ENCODE results near the gene PEX14. TPM values are rescaled to one million over a fixed set of nuclear protein-coding genes. Genes with fewer than 3 reads are reported as not detected.

Gene PEX14
- total and polyA plus RNA-seq, 10 of the 15 experiments (the other 5 are each of a cell fraction or from before 2014, with no cell fraction given) = 1.4 to 23.2 (median 12.0) TPM

DNA sequence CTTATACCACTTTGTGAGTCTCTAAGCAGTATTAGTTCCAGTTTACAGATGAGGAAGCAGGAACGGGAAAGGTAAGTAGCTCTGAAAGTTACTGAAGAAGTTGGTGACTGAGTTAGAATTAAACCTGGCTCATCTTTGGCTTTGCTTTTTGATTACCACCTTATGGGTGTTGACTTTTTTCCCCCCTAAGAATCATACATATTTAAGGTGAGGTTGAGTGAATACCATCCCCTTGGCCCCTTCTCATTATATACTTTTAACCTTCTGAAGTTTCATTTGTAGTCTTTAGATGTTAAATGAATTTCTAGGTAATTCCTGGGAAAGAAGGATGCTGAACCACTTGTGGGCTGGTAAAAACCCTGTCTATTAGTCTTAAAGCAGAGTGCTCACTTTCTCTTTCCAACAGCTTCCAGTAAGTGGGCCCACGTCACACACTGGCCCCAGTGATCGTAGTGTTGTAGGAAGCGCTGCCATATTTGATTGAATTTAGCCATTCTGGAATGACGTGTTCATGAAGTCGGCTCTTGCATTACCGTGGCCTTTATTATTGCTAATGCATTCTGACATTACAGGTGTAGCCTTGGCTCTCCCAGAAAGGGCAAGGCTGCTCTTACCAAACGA is 46.9 kb downstream of the PEX14 start:
- WGBS (ENCODE audit: insufficient coverage, insufficient replicate concordance, low lambda C conversion rate, missing lambda C conversion rate) = 78% methylated on average over 8 of the region's 8 CpGs
- ChIA-PET POLR2A (no interaction called here), SMC1A (ENCODE audit: uncharacterized antibody, unreplicated experiment) (interaction anchor here (0.9 to 3.9 kb wide), 4 partner anchors 8 to 26 kb away, joined by 3 to 21 read pairs (median 8); no protein-coding TSS in a partner anchor), RAD21 (ENCODE audit: unreplicated experiment) (interaction anchor here (1.7 to 1.8 kb wide), 2 partner anchors 10 to 14 kb away, joined by 5 to 6 read pairs; no protein-coding TSS in a partner anchor), CTCF (interaction anchor here (1.9 to 5.2 kb wide), 3 partner anchors 8 to 26 kb away, joined by 5 to 46 read pairs (median 7); no protein-coding TSS in a partner anchor)
- intact Hi-C loops (cut with micrococcal nuclease; ENCODE audit: unreplicated experiment) = no loop called here
- Histone ChIP-seq H4K20me1 (ENCODE audit: control insufficient read depth, insufficient read depth) (no peaks in the 10 kb centered on the region), H2AFZ (ENCODE audit: control insufficient read depth, low read depth, low read length) (no peak overlapping the region), H3K36me3 (ENCODE audit: control insufficient read depth in 2 of 2, insufficient read depth in 2 of 2, low read length in 1 of 2) (peaks cover 5 to 8% of the 10 kb centered on the region in 2 experiments; a peak in 3 of 4 replicates), H3K4me1 (ENCODE audit: control insufficient read depth, insufficient read depth, low read length) (peaks cover 6% of the 10 kb centered on the region; the same call in 1 of the 2 replicates), H3K4me3 (no peak overlapping the region), H3K4me2 (ENCODE audit: control insufficient read depth, insufficient read depth) (no peak overlapping the region), H3K79me2 (ENCODE audit: control insufficient read depth, insufficient read depth, low read length) (peaks cover 16% of the 10 kb centered on the region), H3K9ac (ENCODE audit: control insufficient read depth, insufficient read depth, low read length) (no peak overlapping the region), H3K27ac (ENCODE audit: control insufficient read depth, insufficient read depth) (0 out of 2 replicates have a peak overlapping the region, but pooled peaks have one; percentile 14), H3K27me3 (replicated peaks in 1 of 2; ENCODE audit: control insufficient read depth in 2 of 2, insufficient read depth in 2 of 2, low read length in 1 of 2) (no peaks in the 10 kb centered on the region), H3K9me3 (replicated peaks; ENCODE audit: control insufficient read depth, insufficient read depth, low read length) (no peaks in the 10 kb centered on the region)
- FAIRE-seq (no peak), ATAC-seq (0 out of 3 replicates have a peak, but pooled peaks have one; percentile 27), DNase-seq (ENCODE audit: low read depth, low spot score) (no peak)
- TF ChIP-seq SREBF2 (IDR thresholded peaks at IDR 0.05; ENCODE audit: low read length) = no peak
- no peak for TF ChIP-seq SIX5 (IDR thresholded peaks at IDR 0.05; ENCODE audit: low read depth, low read length, severe bottlenecking)
- TF ChIP-seq, protein P1, sequence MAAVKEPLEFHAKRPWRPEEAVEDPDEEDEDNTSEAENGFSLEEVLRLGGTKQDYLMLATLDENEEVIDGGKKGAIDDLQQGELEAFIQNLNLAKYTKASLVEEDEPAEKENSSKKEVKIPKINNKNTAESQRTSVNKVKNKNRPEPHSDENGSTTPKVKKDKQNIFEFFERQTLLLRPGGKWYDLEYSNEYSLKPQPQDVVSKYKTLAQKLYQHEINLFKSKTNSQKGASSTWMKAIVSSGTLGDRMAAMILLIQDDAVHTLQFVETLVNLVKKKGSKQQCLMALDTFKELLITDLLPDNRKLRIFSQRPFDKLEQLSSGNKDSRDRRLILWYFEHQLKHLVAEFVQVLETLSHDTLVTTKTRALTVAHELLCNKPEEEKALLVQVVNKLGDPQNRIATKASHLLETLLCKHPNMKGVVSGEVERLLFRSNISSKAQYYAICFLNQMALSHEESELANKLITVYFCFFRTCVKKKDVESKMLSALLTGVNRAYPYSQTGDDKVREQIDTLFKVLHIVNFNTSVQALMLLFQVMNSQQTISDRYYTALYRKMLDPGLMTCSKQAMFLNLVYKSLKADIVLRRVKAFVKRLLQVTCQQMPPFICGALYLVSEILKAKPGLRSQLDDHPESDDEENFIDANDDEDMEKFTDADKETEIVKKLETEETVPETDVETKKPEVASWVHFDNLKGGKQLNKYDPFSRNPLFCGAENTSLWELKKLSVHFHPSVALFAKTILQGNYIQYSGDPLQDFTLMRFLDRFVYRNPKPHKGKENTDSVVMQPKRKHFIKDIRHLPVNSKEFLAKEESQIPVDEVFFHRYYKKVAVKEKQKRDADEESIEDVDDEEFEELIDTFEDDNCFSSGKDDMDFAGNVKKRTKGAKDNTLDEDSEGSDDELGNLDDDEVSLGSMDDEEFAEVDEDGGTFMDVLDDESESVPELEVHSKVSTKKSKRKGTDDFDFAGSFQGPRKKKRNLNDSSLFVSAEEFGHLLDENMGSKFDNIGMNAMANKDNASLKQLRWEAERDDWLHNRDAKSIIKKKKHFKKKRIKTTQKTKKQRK (IDR thresholded peaks at IDR 0.05; ENCODE audit: low read depth, low read length) = no peak
- no peak for TF ChIP-seq LARP7 (IDR thresholded peaks at IDR 0.05)
- no peak for TF ChIP-seq CREB1 (IDR thresholded peaks at IDR 0.05; ENCODE audit: low read depth)
- TF ChIP-seq IRF4 (IDR thresholded peaks at IDR 0.05; ENCODE audit: low read depth, low read length) = no peak
- TF ChIP-seq, protein P2, sequence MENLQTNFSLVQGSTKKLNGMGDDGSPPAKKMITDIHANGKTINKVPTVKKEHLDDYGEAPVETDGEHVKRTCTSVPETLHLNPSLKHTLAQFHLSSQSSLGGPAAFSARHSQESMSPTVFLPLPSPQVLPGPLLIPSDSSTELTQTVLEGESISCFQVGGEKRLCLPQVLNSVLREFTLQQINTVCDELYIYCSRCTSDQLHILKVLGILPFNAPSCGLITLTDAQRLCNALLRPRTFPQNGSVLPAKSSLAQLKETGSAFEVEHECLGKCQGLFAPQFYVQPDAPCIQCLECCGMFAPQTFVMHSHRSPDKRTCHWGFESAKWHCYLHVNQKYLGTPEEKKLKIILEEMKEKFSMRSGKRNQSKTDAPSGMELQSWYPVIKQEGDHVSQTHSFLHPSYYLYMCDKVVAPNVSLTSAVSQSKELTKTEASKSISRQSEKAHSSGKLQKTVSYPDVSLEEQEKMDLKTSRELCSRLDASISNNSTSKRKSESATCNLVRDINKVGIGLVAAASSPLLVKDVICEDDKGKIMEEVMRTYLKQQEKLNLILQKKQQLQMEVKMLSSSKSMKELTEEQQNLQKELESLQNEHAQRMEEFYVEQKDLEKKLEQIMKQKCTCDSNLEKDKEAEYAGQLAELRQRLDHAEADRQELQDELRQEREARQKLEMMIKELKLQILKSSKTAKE (IDR thresholded peaks at IDR 0.05; ENCODE audit: low read depth, poor library complexity, severe bottlenecking) = no peak
- TF ChIP-seq RFX5 (IDR thresholded peaks at IDR 0.05; ENCODE audit: low read depth, low read length) = no peak
- no peak for TF ChIP-seq KLF5 (IDR thresholded peaks at IDR 0.05; ENCODE audit: partially characterized antibody)
- in situ Hi-C loops (cut with MboI) = no loop called here
- BruUV-seq (replicated peaks) = no TSS peak
